Breast epithelium (tissue), 3 donors: Measurements from ENCODE around the gene ATP2C2.

Experiments
- POLR2A ChIP-seq: fragments of 450-650 bp; IDR thresholded peaks from one replicate; pipeline ENCODE4 v1.6.1; 2016; ENCODE audit warnings: antibody characterized with exemption, mild to moderate bottlenecking, moderate library complexity
- TF ChIP-seq, protein P1 (sequence below), 3 donors: fragments of 450-650 bp; IDR thresholded peaks; one replicate each; pipeline ENCODE4 v1.5.1; 2016 to 2017; ENCODE audit warnings: antibody characterized with exemption in 3 of 3, mild to moderate bottlenecking in 3 of 3, moderate library complexity in 3 of 3

DNA sequence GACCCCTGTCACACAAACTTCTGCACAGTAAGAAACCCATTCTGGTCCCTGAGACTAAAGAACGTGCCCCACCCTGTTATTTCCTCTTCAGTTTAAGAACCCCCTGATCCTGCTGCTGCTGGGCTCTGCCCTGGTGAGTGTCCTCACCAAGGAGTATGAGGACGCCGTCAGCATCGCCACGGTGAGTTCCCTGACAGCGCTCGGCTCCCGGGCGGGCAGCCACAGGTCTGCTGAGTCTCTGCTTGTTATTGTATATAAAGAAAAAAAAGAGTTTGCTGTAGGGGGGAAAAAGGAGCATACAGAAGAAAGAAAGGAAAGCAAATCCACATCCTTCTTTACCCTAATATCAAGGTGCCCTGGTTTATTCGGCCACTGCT, 40.0 kb downstream of the ATP2C2 start:
- TF ChIP-seq, protein P1, sequence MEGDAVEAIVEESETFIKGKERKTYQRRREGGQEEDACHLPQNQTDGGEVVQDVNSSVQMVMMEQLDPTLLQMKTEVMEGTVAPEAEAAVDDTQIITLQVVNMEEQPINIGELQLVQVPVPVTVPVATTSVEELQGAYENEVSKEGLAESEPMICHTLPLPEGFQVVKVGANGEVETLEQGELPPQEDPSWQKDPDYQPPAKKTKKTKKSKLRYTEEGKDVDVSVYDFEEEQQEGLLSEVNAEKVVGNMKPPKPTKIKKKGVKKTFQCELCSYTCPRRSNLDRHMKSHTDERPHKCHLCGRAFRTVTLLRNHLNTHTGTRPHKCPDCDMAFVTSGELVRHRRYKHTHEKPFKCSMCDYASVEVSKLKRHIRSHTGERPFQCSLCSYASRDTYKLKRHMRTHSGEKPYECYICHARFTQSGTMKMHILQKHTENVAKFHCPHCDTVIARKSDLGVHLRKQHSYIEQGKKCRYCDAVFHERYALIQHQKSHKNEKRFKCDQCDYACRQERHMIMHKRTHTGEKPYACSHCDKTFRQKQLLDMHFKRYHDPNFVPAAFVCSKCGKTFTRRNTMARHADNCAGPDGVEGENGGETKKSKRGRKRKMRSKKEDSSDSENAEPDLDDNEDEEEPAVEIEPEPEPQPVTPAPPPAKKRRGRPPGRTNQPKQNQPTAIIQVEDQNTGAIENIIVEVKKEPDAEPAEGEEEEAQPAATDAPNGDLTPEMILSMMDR (IDR thresholded peaks at IDR 0.05), result no peak
- no peak for TF ChIP-seq POLR2A
